Fibroblast of lung (primary cell): Measurements from ENCODE around the gene PYGL. TPM values are rescaled to one million over a fixed set of nuclear protein-coding genes. Genes with fewer than 3 reads are reported as not detected.

Experiments
- DNase-seq, 2 donors: peaks; one replicate each; pipeline versions ENCODE4 v3.0.0 to v3.0.0-alpha.2; 2010; ENCODE audit warnings: low read depth in 2 of 2
- H2AFZ ChIP-seq: 2 replicates; pipeline ENCODE4 v1.5.1; 2012; ENCODE audit warnings: low read length, control low read depth, inconsistent platforms
- H3K27ac ChIP-seq: 2 replicates; pipeline ENCODE4 v1.5.1; 2011; ENCODE audit warnings: low read length, control low read depth; ENCODE audit not compliant: insufficient read depth
- H3K27me3 ChIP-seq: 2 replicates; pipeline ENCODE4 v1.5.1; 2011; ENCODE audit warnings: mild to moderate bottlenecking, low read length; ENCODE audit not compliant: control insufficient read depth, insufficient read depth
- H3K36me3 ChIP-seq: 2 replicates; pipeline ENCODE4 v1.5.1; 2011; ENCODE audit warnings: low read length; ENCODE audit not compliant: control insufficient read depth, insufficient read depth
- H3K4me1 ChIP-seq: 2 replicates; pipeline ENCODE4 v1.5.1; 2011; ENCODE audit warnings: low read length; ENCODE audit not compliant: control insufficient read depth, insufficient read depth; ENCODE audit errors: extremely low read depth
- H3K4me2 ChIP-seq: 2 replicates; pipeline ENCODE4 v1.5.1; 2011; ENCODE audit warnings: low read length, control low read depth; ENCODE audit not compliant: insufficient read depth; ENCODE audit errors: extremely low read depth
- H3K4me3 ChIP-seq, 4 experiments: fragments of 200-600 bp in 1 of 4; sonication (generic) in 1 of 4; replicated peaks in 1 of 4; 2 replicates each; pipeline ENCODE4 v1.5.1; 2011 to 2016; ENCODE audit warnings: low read length in 4 of 4, low read depth in 3 of 4, mild to moderate bottlenecking in 3 of 4, control low read depth in 2 of 4, inconsistent platforms in 1 of 4, mixed read lengths in 1 of 4; ENCODE audit not compliant: insufficient read depth in 1 of 4; ENCODE audit errors: control extremely low read depth in 1 of 4
- H3K79me2 ChIP-seq: 2 replicates; pipeline ENCODE4 v1.5.1; 2012; ENCODE audit warnings: mild to moderate bottlenecking, low read length, inconsistent platforms; ENCODE audit not compliant: control insufficient read depth, insufficient read depth
- H3K9ac ChIP-seq: 2 replicates; pipeline ENCODE4 v1.5.1; 2011; ENCODE audit warnings: mild to moderate bottlenecking, low read length, control low read depth; ENCODE audit not compliant: insufficient read depth
- H3K9me3 ChIP-seq: 2 replicates; pipeline ENCODE4 v1.5.1; 2012; ENCODE audit warnings: low read depth, low read length; ENCODE audit not compliant: control insufficient read depth, insufficient read depth
- H4K20me1 ChIP-seq: 2 replicates; pipeline ENCODE4 v1.5.1; 2011; ENCODE audit warnings: low read length; ENCODE audit not compliant: control insufficient read depth, insufficient read depth; ENCODE audit errors: extremely low read depth
- EZH2 ChIP-seq: IDR thresholded peaks from 2 replicates; pipeline ENCODE4 v1.5.1; 2012; ENCODE audit warnings: low read length, control low read depth, mild to moderate bottlenecking; ENCODE audit errors: missing control alignments
- polyA plus RNA-seq, 2 donors: library from polyadenylated mRNA; depleted of rRNA in 1 of 2; stranded (reverse) in 1 of 2; unstranded in 1 of 2; fragments of >200 nt; gene quantifications; 2 replicates each; pipeline ENCODE4 v1.2.1, GENCODE V29; 2011 to 2012; ENCODE audit warnings: missing spikeins in 1 of 2
- total RNA-seq: library from RNA; depleted of rRNA; stranded (reverse); fragments of >200 nt; gene quantifications from 2 replicates; pipeline ENCODE4 v1.2.1, GENCODE V29; 2014
- TF ChIP-seq, protein P1 (sequence below), 2 donors: IDR thresholded peaks in 1 of 2; conservative IDR thresholded peaks in 1 of 2; 1 replicate in 1 of 2; 2 replicates in 1 of 2; pipeline ENCODE4 v1.5.1; 2011 to 2012; ENCODE audit warnings: low read length in 2 of 2, control low read depth in 1 of 2, inconsistent platforms in 1 of 2, low read depth in 1 of 2, mild to moderate bottlenecking in 1 of 2

The PYGL gene
- total and polyA plus RNA-seq, 2 donors (not counting 1 experiment from before 2014, with no cell fraction given), result 56.2 to 76.8 TPM

DNA sequence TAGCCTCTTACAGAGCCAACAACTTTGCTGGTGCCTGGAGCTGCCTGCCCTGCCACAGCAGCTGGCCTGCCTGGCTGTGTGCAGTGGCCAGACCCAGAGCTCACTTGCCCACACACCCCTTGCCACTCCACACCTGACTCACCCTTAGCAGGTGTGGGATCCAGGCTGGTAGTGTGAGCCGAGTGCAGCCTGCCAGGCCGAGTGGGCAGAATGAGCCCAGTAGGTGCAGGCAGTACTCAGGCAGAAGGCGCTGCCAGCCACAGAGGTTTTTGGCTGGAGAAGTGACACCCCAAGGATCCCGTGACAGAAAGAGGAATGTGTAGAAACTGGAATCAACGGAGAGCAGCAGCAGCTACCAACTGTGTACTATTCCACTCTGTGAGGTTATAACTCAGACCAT is 29.8 kb upstream of the PYGL start:
- TF ChIP-seq, protein P1, sequence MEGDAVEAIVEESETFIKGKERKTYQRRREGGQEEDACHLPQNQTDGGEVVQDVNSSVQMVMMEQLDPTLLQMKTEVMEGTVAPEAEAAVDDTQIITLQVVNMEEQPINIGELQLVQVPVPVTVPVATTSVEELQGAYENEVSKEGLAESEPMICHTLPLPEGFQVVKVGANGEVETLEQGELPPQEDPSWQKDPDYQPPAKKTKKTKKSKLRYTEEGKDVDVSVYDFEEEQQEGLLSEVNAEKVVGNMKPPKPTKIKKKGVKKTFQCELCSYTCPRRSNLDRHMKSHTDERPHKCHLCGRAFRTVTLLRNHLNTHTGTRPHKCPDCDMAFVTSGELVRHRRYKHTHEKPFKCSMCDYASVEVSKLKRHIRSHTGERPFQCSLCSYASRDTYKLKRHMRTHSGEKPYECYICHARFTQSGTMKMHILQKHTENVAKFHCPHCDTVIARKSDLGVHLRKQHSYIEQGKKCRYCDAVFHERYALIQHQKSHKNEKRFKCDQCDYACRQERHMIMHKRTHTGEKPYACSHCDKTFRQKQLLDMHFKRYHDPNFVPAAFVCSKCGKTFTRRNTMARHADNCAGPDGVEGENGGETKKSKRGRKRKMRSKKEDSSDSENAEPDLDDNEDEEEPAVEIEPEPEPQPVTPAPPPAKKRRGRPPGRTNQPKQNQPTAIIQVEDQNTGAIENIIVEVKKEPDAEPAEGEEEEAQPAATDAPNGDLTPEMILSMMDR (conservative IDR thresholded peaks at IDR 0.05 in 1 of 2, IDR thresholded peaks at IDR 0.05 in 1 of 2; ENCODE audit: low read depth in 1 of 2, low read length in 2 of 2), result no peak
- no peak for TF ChIP-seq EZH2
- no peaks in the 10 kb centered on the region for H4K20me1 ChIP-seq
- H3K4me2 ChIP-seq, result no peak overlapping the region
- no peaks in the 10 kb centered on the region for H3K36me3 ChIP-seq
- no peak for DNase-seq
- no peak overlapping the region for H2AFZ ChIP-seq
- no peaks in the 10 kb centered on the region for H3K9me3 ChIP-seq
- no peaks in the 10 kb centered on the region for H3K4me1 ChIP-seq
- peaks cover 12% of the 10 kb centered on the region for H3K27me3 ChIP-seq
- no peak overlapping the region for H3K4me3 ChIP-seq
- no peak overlapping the region for H3K9ac ChIP-seq
- no peak overlapping the region for H3K27ac ChIP-seq
- no peaks in the 10 kb centered on the region for H3K79me2 ChIP-seq

DNA sequence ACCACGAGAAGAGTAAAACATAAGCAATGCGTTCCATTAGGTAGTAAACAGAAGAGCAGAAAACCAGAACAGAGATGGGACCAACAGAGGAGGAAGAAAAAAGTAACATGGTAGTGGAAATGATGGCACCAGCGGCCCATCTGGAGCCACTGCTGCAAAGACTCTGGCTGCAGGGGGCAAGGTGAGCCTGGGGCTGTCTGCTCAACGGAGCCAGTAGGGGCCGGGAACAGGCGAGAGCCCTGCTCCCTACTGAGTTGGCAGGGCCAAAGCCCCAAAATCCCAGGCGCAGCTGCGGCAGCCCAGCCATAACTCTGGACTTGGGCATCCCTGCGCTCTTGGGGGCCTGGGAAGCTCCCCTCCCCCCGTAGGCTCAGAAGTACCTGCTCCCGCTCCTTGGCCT is 28.5 kb upstream of the PYGL start:
- no peak overlapping the region for H3K9ac ChIP-seq
- H3K4me2 ChIP-seq, result no peak overlapping the region
- no peak for DNase-seq
- H3K79me2 ChIP-seq, result no peaks in the 10 kb centered on the region
- TF ChIP-seq, protein P1 (conservative IDR thresholded peaks at IDR 0.05 in 1 of 2, IDR thresholded peaks at IDR 0.05 in 1 of 2; ENCODE audit: low read depth in 1 of 2, low read length in 2 of 2), result no peak
- TF ChIP-seq EZH2, result no peak
- H2AFZ ChIP-seq, result no peak overlapping the region
- no peak overlapping the region for H3K4me3 ChIP-seq
- no peaks in the 10 kb centered on the region for H4K20me1 ChIP-seq
- H3K27ac ChIP-seq, result no peak overlapping the region
- H3K9me3 ChIP-seq, result no peaks in the 10 kb centered on the region
- H3K36me3 ChIP-seq, result no peaks in the 10 kb centered on the region
- no peaks in the 10 kb centered on the region for H3K4me1 ChIP-seq
- H3K27me3 ChIP-seq, result peaks cover 9% of the 10 kb centered on the region

DNA sequence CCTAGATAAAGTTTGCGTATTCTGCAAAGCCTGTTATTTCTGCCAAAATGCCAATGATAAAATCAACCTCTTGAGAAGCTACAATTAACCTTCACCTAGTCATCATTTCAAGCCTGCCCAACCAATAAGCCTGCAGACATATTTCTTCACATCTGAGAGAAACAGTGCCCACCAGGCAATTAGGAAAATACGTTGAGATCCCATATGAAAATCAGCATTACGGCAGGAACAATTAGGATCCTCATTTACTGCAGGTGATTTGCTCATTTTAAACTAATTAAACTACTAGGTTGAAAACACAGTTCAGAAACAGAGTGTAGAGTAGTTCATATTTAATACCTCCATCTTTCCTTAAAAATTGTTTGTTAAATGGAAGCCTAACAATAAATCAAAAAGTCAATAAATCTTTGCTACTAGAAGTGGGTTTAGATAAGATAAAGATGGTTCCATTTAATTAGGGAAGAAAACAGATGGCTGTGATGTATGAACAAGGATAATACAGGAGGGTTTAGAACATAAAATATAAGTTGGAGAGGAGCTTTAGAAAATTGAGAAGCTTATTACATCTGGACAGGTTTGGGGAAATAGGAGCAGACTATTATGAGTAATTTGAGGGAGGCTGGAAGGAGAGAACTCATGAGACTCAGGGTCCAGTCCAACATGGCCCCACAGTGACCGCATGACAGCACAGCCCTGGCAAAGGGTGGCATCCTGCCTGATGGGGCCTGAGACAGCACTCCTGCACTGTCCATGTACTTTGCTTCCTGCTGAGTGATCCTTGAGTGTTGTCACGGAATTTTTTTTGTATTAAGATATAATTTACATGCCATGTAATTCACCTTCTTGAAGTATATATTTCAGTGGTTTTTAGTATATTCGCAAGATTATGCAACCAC is 26.9 kb upstream of the PYGL start:
- H3K36me3 ChIP-seq, result no peaks in the 10 kb centered on the region
- no peak overlapping the region for H3K4me2 ChIP-seq
- H3K4me1 ChIP-seq, result no peaks in the 10 kb centered on the region
- no peak overlapping the region for H3K9ac ChIP-seq
- no peaks in the 10 kb centered on the region for H3K9me3 ChIP-seq
- no peak overlapping the region for H2AFZ ChIP-seq
- H3K27me3 ChIP-seq, result no peaks in the 10 kb centered on the region
- H3K27ac ChIP-seq, result no peak overlapping the region
- DNase-seq, result no peak
- H4K20me1 ChIP-seq, result no peaks in the 10 kb centered on the region
- H3K79me2 ChIP-seq, result no peaks in the 10 kb centered on the region
- TF ChIP-seq, protein P1 (conservative IDR thresholded peaks at IDR 0.05 in 1 of 2, IDR thresholded peaks at IDR 0.05 in 1 of 2; ENCODE audit: low read depth in 1 of 2, low read length in 2 of 2), result no peak
- H3K4me3 ChIP-seq, result no peak overlapping the region
